ENCODE measurements around the gene GPRIN2.
"Not testable (repeated sequence)": the region's sequence is repeated elsewhere in the genome, so short reads cannot be mapped to it uniquely, and the experiment has no call there.

Gene GPRIN2

GRCh38 chr10:46537309-46537708 lies 19.1 kb downstream of the GPRIN2 start:
- H3K4me1 Mint-ChIP-seq: peaks cover 9% of the 10 kb centered on the region
- H3K27ac Mint-ChIP-seq: no peak overlapping the region
- no peak for DNase-seq
- no peak for ATAC-seq
- no peak overlapping the region for H3K4me3 Mint-ChIP-seq
- peaks cover 55% of the 10 kb centered on the region for H3K27me3 Mint-ChIP-seq
- no peaks in the 10 kb centered on the region for H3K9me3 Mint-ChIP-seq

GRCh38 chr10:46536781-46537180 lies 19.7 kb downstream of the GPRIN2 start:
- H3K27ac Mint-ChIP-seq: no peak overlapping the region
- H3K4me1 Mint-ChIP-seq: peaks cover 9% of the 10 kb centered on the region
- no peak for ATAC-seq

GRCh38 chr10:46536171-46536570 lies 20.3 kb downstream of the GPRIN2 start:
- H3K27me3 Mint-ChIP-seq: peaks cover 45% of the 10 kb centered on the region
- no peak overlapping the region for H3K4me3 Mint-ChIP-seq
- H3K9me3 Mint-ChIP-seq: no peaks in the 10 kb centered on the region
- H3K27ac Mint-ChIP-seq: no peak overlapping the region
- ATAC-seq (no peak), DNase-seq (no peak)
- H3K4me1 Mint-ChIP-seq: peaks cover 9% of the 10 kb centered on the region

More at GRCh38 chr10:46536781-46537180, 19.7 kb downstream of the GPRIN2 start:
- H3K4me3 Mint-ChIP-seq: no peak overlapping the region
- H3K27me3 Mint-ChIP-seq: peaks cover 50% of the 10 kb centered on the region
- no peak for DNase-seq
- no peaks in the 10 kb centered on the region for H3K9me3 Mint-ChIP-seq

GRCh38 chr10:46534828-46535524 lies 21.5 kb downstream of the GPRIN2 start:
- DNase-seq (no peak), ATAC-seq (peak; percentile 36)
- H3K27me3 Mint-ChIP-seq: peaks cover 33% of the 10 kb centered on the region
- no peak overlapping the region for H3K27ac Mint-ChIP-seq
- no peaks in the 10 kb centered on the region for H3K4me1 Mint-ChIP-seq
- H3K9me3 Mint-ChIP-seq: no peaks in the 10 kb centered on the region
- H3K4me3 Mint-ChIP-seq: no peak overlapping the region

GRCh38 chr10:46532256-46532655 lies 24.2 kb downstream of the GPRIN2 start:
- ATAC-seq, DNase-seq, H3K9me3 Mint-ChIP-seq, H3K27ac Mint-ChIP-seq, H3K4me3 Mint-ChIP-seq, H3K4me1 Mint-ChIP-seq, H3K27me3 Mint-ChIP-seq: not testable (repeated sequence)

- Mint-ChIP-seq H3K4me1 (no peaks in the 10 kb centered on the region), H3K27me3 (no peaks in the 10 kb centered on the region), H3K9me3 (no peaks in the 10 kb centered on the region), H3K27ac (no peak overlapping the region), H3K4me3 (no peak overlapping the region)
- peak; percentile 13 for ATAC-seq
- DNase-seq: no peak
Observed at GRCh38 chr10:46530249-46531186, 25.9 kb downstream of the GPRIN2 start.

- not testable (repeated sequence) for ATAC-seq, H3K4me1 Mint-ChIP-seq, H3K27me3 Mint-ChIP-seq, DNase-seq, H3K9me3 Mint-ChIP-seq, H3K27ac Mint-ChIP-seq, H3K4me3 Mint-ChIP-seq
Observed at GRCh38 chr10:46529742-46530141, 26.7 kb downstream of the GPRIN2 start.

GRCh38 chr10:46528675-46529615 lies 27.5 kb downstream of the GPRIN2 start:
- ATAC-seq (peak; percentile 4), DNase-seq (no peak)
- no peak overlapping the region for H3K27ac Mint-ChIP-seq

GRCh38 chr10:46528171-46528671 lies 28.2 kb downstream of the GPRIN2 start:
- Mint-ChIP-seq H3K27me3 (no peaks in the 10 kb centered on the region), H3K4me3 (no peak overlapping the region), H3K9me3 (no peaks in the 10 kb centered on the region), H3K4me1 (no peaks in the 10 kb centered on the region), H3K27ac (no peak overlapping the region)
- ATAC-seq (peak; percentile 7), DNase-seq (no peak)

More at GRCh38 chr10:46528675-46529615, 27.5 kb downstream of the GPRIN2 start:
- Mint-ChIP-seq H3K4me1 (no peaks in the 10 kb centered on the region), H3K9me3 (no peaks in the 10 kb centered on the region), H3K27me3 (no peaks in the 10 kb centered on the region), H3K4me3 (no peak overlapping the region)

GRCh38 chr10:46527241-46527811 lies 29.1 kb downstream of the GPRIN2 start:
- ATAC-seq (no peak), DNase-seq (no peak)
- H3K27ac Mint-ChIP-seq: no peak overlapping the region
- H3K4me1 Mint-ChIP-seq: no peaks in the 10 kb centered on the region
- no peak overlapping the region for H3K4me3 Mint-ChIP-seq
- no peaks in the 10 kb centered on the region for H3K27me3 Mint-ChIP-seq
- H3K9me3 Mint-ChIP-seq: no peaks in the 10 kb centered on the region

- no peaks in the 10 kb centered on the region for H3K27me3 Mint-ChIP-seq
- no peaks in the 10 kb centered on the region for H3K4me1 Mint-ChIP-seq
- no peak overlapping the region for H3K27ac Mint-ChIP-seq
- ATAC-seq (no peak), DNase-seq (no peak)
- no peak overlapping the region for H3K4me3 Mint-ChIP-seq
- H3K9me3 Mint-ChIP-seq: no peaks in the 10 kb centered on the region
Observed at GRCh38 chr10:46526682-46527038, 29.8 kb downstream of the GPRIN2 start.

- Mint-ChIP-seq H3K4me3 (no peak overlapping the region), H3K9me3 (no peaks in the 10 kb centered on the region), H3K4me1 (no peaks in the 10 kb centered on the region), H3K27ac (no peak overlapping the region), H3K27me3 (no peaks in the 10 kb centered on the region)
- ATAC-seq: no peak
- no peak for DNase-seq
Observed at GRCh38 chr10:46525824-46526681, 30.4 kb downstream of the GPRIN2 start.

GRCh38 chr10:46525177-46525823 lies 31.2 kb downstream of the GPRIN2 start:
- Mint-ChIP-seq H3K4me1 (no peaks in the 10 kb centered on the region), H3K27ac (no peak overlapping the region), H3K9me3 (no peaks in the 10 kb centered on the region), H3K27me3 (no peaks in the 10 kb centered on the region), H3K4me3 (no peak overlapping the region)
- DNase-seq: no peak
- ATAC-seq: peak; percentile 53

Measured in stimulated activated naive CD8-positive, alpha-beta T cell treated with anti-CD3 and anti-CD28 coated beads, Interleukin-15, amount 100 ng/mL, for 72 hours (primary cell).